GM12874 (cell line): ENCODE data around the gene SYTL2.

Source experiments
- CTCF ChIP-seq: IDR thresholded peaks from 2 replicates; pipeline ENCODE4 v1.5.1; 2011; ENCODE audit warnings: low read depth, mild to moderate bottlenecking, control low read depth, low read length, moderate library complexity; ENCODE audit not compliant: insufficient read depth

Gene SYTL2

GRCh38 chr11:85752201-85752889 lies 58.6 kb downstream of the SYTL2 start:
- TF ChIP-seq CTCF: no peak

- TF ChIP-seq CTCF: no peak
Observed at GRCh38 chr11:85751724-85752123, 59.2 kb downstream of the SYTL2 start.

- no peak for TF ChIP-seq CTCF
Observed at GRCh38 chr11:85750646-85751045, 60.3 kb downstream of the SYTL2 start.

DNA sequence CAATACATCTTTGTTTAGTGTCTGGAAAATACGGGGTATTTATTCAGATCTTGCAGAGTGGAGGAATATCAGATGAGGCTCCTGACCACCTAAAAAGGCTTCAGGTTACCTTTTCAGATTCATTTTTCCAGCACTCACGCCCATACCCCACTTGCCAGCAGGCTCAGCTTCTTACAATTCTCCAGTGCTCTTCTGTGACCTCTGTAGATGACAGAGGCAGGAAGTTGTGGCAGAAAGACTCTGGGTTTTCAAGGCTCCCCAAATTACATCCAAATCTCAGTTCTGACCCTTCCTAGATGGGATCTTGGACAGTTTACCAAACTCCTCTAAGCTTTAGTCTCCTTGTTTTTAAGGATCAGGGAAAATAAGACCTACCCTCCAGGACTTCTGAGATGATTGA lies 61.1 kb downstream of the SYTL2 start:
- TF ChIP-seq CTCF: no peak

DNA sequence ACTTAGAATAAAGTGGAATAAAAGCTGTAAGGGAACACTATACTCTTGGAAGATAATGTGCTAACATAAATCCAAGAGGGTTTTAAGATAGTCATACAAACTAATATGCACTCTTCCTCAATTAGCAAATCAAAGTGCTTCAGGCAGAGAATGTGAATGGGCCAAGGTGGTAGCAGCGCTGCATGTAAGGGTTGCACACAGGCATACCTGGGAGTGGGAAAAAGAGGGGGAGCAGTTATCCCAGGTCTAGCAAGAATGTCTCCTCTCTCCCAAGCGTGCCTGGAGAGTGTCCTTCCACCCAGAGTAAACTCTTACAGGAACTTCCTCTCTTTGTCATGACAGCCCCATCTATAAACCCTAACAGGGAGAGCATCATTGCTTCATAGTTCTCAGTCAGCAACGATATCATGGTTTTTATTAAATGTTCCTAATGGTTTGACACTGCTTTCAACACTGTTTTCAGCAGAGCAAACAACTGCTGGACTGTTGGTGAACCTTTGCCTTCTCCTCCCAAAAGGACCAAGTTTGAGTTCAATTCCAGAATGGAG lies 61.6 kb downstream of the SYTL2 start:
- no peak for TF ChIP-seq CTCF

DNA sequence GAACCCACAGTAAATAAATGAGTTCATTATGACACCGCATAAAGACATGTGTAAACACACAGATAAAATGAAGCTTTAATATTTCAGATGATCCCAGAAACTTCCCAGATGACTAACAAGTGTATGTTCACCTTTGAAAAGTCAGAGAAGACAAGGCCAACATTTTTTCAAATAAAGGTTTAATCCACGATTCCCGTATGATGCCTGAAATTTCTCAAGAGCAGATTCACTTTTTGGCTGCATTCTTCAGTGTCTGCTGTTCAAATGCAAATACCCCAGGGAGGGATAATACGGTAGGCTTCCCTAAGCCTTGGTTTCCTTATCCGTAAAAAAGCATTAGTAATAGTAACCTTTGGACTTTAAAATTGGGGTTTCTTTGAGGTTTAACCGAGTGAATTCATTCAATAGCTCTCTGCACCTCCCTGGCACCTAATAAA lies 62.5 kb downstream of the SYTL2 start:
- no peak for TF ChIP-seq CTCF

DNA sequence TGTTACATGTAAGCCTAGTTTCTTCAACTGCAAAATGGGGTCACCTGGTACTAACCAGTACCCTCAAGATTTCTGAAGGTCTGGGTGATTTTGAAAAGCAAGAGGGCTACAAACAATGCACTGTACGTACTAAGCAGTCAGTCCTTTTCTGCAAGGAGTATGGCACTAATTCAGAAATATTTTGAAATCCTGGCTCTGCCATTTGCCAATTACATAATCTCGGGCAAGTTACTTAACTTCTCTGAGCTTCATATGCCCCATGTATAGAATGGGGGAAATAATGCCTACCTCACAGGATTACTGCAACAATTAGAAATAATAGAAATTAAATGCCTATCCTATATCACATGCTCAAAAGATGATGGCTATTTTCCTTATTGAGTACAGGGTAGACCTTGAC lies 64.3 kb downstream of the SYTL2 start:
- TF ChIP-seq CTCF: no peak
